Upper lobe of left lung (tissue), 6 donors: ENCODE measurements around the gene CCDC54. TPM values are rescaled to one million over a fixed set of nuclear protein-coding genes. Genes with fewer than 3 reads are reported as not detected.

Experiments
- ATAC-seq, 2 donors: fragments of 200-7000 bp; cut with Tn5 transposase; one replicate each; pipeline ENCODE4 v1.9.1; 2022; ENCODE audit warnings: mild to moderate bottlenecking in 2 of 2, moderate library complexity in 2 of 2; ENCODE audit not compliant: low FRiP score in 2 of 2
- DNase-seq, 2 donors: peaks; one replicate each; pipeline ENCODE4 v3.0.0-alpha.2; 2019 to 2020
- H3K27ac ChIP-seq, 4 donors: fragments of 200-600 bp; sonication (generic); one replicate each; pipeline ENCODE4 v1.5.1; 2016 to 2019
- H3K27me3 ChIP-seq, 4 donors: fragments of 200-600 bp; sonication (generic); one replicate each; pipeline ENCODE4 v1.5.1; 2017 to 2019
- H3K36me3 ChIP-seq, 4 donors: fragments of 200-600 bp; sonication (generic); one replicate each; pipeline ENCODE4 v1.5.1; 2016 to 2019
- H3K4me1 ChIP-seq, 4 donors: fragments of 200-600 bp; sonication (generic); one replicate each; pipeline ENCODE4 v1.5.1; 2018 to 2019
- H3K4me3 ChIP-seq, 4 donors: fragments of 200-600 bp; sonication (generic); one replicate each; pipeline ENCODE4 v1.5.1; 2017 to 2019; ENCODE audit warnings: mild to moderate bottlenecking in 2 of 4, moderate library complexity in 1 of 4
- H3K9me3 ChIP-seq, 4 donors: fragments of 200-600 bp; sonication (generic); one replicate each; pipeline ENCODE4 v1.5.1; 2018 to 2019
- EP300 ChIP-seq, 4 donors: sonication (generic); formaldehyde crosslinking; IDR thresholded peaks; one replicate each; pipeline ENCODE4 v1.5.1; 2017; ENCODE audit warnings: antibody characterized with exemption in 4 of 4, control low read depth in 2 of 4
- POLR2A ChIP-seq, 4 donors: fragments of 450-650 bp; IDR thresholded peaks; one replicate each; pipeline ENCODE4 v1.5.1; 2016 to 2017; ENCODE audit warnings: antibody characterized with exemption in 4 of 4, mild to moderate bottlenecking in 2 of 4
- POLR2AphosphoS5 ChIP-seq, 2 donors: sonication (generic); formaldehyde crosslinking; IDR thresholded peaks; one replicate each; pipeline ENCODE4 v1.5.1; 2017; ENCODE audit warnings: antibody characterized with exemption in 2 of 2
- WGBS, 2 donors: methylation state at CpG; one replicate each; pipeline ENCODE4 v1.1.5; 2017 to 2018; 5-methylcytosine and 5-hydroxymethylcytosine counted together
- total RNA-seq, 6 donors: library from RNA; depleted of rRNA in 4 of 6; stranded (reverse); fragments of >200 nt in 4 of 6; gene quantifications; one replicate each; pipeline versions ENCODE4 v1.1.0 to v1.2.1, GENCODE V29; 2016 to 2021
- TF ChIP-seq, protein P1 (sequence below), 6 experiments: fragments of 450-650 bp in 4 of 6; fragments of 200-600 bp in 2 of 6; sonication (generic) in 2 of 6; IDR thresholded peaks; one replicate each; pipeline ENCODE4 v1.5.1; 2016 to 2019; ENCODE audit warnings: antibody characterized with exemption in 6 of 6
- donor health status: DM: no; HTN: no; CAD: no; lungs with moderate emphysema.
- donor health status: DM: no; HTN: yes; CAD: no; lungs with severe emphysema.

Gene CCDC54
- total RNA-seq, 6 donors from 2014 or later, result not detected

DNA sequence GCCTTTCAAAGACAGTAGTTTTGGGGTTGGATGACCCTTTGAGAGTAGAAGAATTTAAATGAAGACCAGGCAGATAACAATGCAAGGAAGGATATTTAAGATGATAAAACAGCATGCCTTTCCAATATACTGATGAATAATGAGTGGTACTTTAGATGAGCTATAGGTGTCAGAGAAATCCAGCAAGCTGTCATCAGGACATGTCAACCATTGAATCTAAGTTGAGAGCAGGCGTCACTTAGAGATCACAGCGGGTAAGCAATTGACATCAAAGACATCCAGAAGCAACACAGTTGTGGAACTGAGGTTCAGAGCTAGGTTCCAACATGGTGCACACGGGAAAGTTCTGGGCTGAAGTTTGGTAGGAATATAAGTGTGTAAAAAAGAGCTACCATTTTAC, 25.0 kb downstream of the CCDC54 start:
- no peaks in the 10 kb centered on the region for H3K36me3 ChIP-seq
- ATAC-seq (no peak), DNase-seq (no peak)
- H3K27ac ChIP-seq, result no peak overlapping the region
- no peaks in the 10 kb centered on the region for H3K9me3 ChIP-seq
- TF ChIP-seq EP300 (IDR thresholded peaks at IDR 0.05) (no peak), POLR2A (IDR thresholded peaks at IDR 0.05) (no peak), POLR2AphosphoS5 (IDR thresholded peaks at IDR 0.05) (no peak)
- TF ChIP-seq, protein P1, sequence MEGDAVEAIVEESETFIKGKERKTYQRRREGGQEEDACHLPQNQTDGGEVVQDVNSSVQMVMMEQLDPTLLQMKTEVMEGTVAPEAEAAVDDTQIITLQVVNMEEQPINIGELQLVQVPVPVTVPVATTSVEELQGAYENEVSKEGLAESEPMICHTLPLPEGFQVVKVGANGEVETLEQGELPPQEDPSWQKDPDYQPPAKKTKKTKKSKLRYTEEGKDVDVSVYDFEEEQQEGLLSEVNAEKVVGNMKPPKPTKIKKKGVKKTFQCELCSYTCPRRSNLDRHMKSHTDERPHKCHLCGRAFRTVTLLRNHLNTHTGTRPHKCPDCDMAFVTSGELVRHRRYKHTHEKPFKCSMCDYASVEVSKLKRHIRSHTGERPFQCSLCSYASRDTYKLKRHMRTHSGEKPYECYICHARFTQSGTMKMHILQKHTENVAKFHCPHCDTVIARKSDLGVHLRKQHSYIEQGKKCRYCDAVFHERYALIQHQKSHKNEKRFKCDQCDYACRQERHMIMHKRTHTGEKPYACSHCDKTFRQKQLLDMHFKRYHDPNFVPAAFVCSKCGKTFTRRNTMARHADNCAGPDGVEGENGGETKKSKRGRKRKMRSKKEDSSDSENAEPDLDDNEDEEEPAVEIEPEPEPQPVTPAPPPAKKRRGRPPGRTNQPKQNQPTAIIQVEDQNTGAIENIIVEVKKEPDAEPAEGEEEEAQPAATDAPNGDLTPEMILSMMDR (IDR thresholded peaks at IDR 0.05), result no peak
- H3K27me3 ChIP-seq, result no peaks in the 10 kb centered on the region
- H3K4me3 ChIP-seq, result no peak overlapping the region
- H3K4me1 ChIP-seq, result no peaks in the 10 kb centered on the region
- 96% methylated on average over 3 of the region's 3 CpGs for WGBS, 2 donors

DNA sequence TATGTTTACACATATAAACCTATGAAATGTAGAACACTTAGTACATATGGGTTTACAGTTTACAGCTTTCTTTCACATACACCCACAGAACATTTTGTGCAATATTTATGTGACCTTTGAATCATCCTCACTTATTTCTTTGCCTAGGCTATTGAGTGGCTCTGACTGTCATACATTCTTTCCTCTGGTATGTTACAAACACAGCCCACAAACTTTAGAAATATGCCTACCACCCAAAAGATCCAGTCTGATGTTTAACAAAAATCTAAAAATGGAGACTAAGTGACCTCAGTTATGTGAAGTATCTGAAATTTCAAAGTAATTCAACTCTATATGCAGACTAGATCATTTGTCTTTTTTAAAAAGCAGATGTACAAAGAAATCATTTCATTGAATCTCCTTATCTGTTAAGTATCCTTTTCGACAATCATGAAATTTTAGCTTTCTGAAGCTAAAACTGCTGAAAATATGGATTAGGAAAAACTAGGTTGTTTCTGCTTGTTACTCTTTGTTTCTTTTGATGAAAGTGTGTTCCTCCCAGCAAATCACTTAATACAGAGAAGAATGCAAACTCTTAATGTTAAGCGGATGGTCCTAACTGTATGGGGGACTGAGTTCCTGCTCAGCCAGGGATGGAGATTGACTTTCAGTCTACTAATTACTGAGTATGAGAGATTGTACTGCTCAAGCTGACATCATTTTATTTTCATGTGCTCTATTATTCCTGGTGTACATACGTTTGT, 27.7 kb downstream of the CCDC54 start:
- DNase-seq, result no peak
- Histone ChIP-seq H3K4me3 (no peak overlapping the region), H3K27me3 (no peaks in the 10 kb centered on the region), H3K27ac (no peak overlapping the region), H3K36me3 (no peaks in the 10 kb centered on the region), H3K9me3 (peaks cover 0 to 4% (median 0%) of the 10 kb centered on the region in 4 donors), H3K4me1 (no peaks in the 10 kb centered on the region)
- WGBS, 2 donors, result 79 to 95% methylated on average over 3 of the region's 3 CpGs
- no peak for ATAC-seq
- TF ChIP-seq EP300 (IDR thresholded peaks at IDR 0.05) (no peak), POLR2AphosphoS5 (IDR thresholded peaks at IDR 0.05) (no peak), POLR2A (IDR thresholded peaks at IDR 0.05) (no peak)
- TF ChIP-seq, protein P1 (IDR thresholded peaks at IDR 0.05), result no peak

DNA sequence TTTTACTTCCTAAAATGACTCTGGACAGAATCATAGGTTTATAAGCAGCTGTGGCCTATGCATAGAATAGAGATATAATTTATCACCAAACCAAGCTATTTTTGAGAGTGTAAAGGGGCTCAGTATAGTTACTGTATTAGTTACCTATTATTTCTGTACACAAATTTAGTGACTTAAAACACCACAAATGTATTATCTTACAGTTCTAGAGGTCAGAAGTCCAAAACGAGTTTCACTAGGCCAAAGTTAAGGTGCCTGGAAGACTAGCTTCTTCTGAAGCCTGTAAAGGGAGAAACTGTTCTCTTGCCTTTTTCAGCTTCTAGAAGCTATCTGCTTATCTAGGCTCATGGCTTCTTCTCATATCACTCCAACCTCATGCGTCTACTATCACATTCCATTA, 30.1 kb downstream of the CCDC54 start:
- no peak for ATAC-seq
- no peak overlapping the region for H3K4me3 ChIP-seq
- peaks cover 0 to 4% (median 0%) of the 10 kb centered on the region in 4 donors for H3K9me3 ChIP-seq
- TF ChIP-seq EP300 (IDR thresholded peaks at IDR 0.05) (no peak), POLR2AphosphoS5 (IDR thresholded peaks at IDR 0.05) (no peak)
- no peaks in the 10 kb centered on the region for H3K27me3 ChIP-seq
- no peak overlapping the region for H3K27ac ChIP-seq
- no peaks in the 10 kb centered on the region for H3K36me3 ChIP-seq
- DNase-seq, result no peak
- no peaks in the 10 kb centered on the region for H3K4me1 ChIP-seq
- WGBS, 2 donors, result 45 to 50% methylated on average over 2 of the region's 2 CpGs

DNA sequence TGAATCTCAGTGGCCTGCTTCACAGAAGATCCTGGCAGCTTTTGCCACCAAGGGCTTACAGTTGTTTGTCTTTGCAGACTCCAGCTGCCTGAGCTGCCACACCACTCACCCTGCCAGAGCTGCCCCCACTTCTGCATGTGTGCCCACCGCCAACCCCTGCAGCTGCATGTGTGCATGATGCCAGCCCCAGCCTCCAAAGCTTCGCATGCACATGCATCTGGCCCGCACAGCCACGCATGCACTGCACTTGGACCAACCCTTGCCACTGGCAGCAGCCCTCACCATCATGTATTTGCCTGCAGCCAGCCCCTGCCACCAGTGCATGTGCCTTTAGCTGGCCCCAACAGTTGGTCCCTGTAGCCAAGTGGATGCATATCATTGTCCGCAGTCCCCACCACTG, 31.3 kb downstream of the CCDC54 start:
- TF ChIP-seq POLR2A (IDR thresholded peaks at IDR 0.05) (no peak), POLR2AphosphoS5 (IDR thresholded peaks at IDR 0.05) (no peak), EP300 (IDR thresholded peaks at IDR 0.05) (no peak)
- TF ChIP-seq, protein P1 (IDR thresholded peaks at IDR 0.05), result no peak
- H3K9me3 ChIP-seq, result peaks cover 0 to 4% (median 0%) of the 10 kb centered on the region in 4 donors
- no peak for ATAC-seq
- DNase-seq, result peak in 1 of 2 donors; percentile 57
- H3K4me1 ChIP-seq, result no peaks in the 10 kb centered on the region
- no peak overlapping the region for H3K4me3 ChIP-seq
- 85 to 99% methylated on average over 5 of the region's 5 CpGs for WGBS, 2 donors
- no peaks in the 10 kb centered on the region for H3K27me3 ChIP-seq
- no peak overlapping the region for H3K27ac ChIP-seq
- no peaks in the 10 kb centered on the region for H3K36me3 ChIP-seq

DNA sequence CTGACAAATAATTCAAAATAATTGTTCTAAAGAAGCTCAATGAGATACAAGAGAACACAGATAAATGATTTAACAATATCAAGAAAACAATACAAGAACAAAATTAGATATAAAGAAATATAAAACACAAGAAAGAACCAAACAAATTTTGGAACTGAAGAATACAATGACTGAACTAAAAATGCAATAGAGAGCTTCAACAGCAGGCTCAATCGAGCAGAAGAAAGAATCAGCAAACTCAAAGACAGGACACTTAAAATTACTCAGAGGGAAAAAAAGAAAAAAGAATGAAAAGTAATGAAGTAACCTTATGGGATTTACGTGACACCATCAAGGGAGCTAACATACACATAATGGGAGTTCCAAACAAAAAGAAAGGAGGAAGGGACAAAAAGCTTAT, 32.1 kb downstream of the CCDC54 start:
- no peak for DNase-seq
- no peak for ATAC-seq
- Histone ChIP-seq H3K9me3 (peaks cover 0 to 4% (median 0%) of the 10 kb centered on the region in 4 donors), H3K36me3 (no peaks in the 10 kb centered on the region), H3K4me3 (no peak overlapping the region), H3K27me3 (no peaks in the 10 kb centered on the region), H3K4me1 (no peaks in the 10 kb centered on the region), H3K27ac (no peak overlapping the region)
- TF ChIP-seq POLR2A (IDR thresholded peaks at IDR 0.05) (no peak), EP300 (IDR thresholded peaks at IDR 0.05) (no peak), POLR2AphosphoS5 (IDR thresholded peaks at IDR 0.05) (no peak)
- TF ChIP-seq, protein P1 (IDR thresholded peaks at IDR 0.05), result no peak
- WGBS, 2 donors, result 91 to 93% methylated on average over 2 of the region's 2 CpGs
